GM12878 (cell line): ENCODE data around the gene PDK3. TPM values are rescaled to one million over a fixed set of nuclear protein-coding genes. Genes with fewer than 3 reads are reported as not detected.

Experiments
- ATAC-seq: fragments of 200-7000 bp; cut with Tn5 transposase; 3 replicates; pipeline ENCODE4 v1.9.1; 2020; ENCODE audit warnings: mild to moderate bottlenecking, moderate library complexity
- BruUV-seq: library from RNA; stranded (reverse); fragments of 400-500 nt; replicated peaks from 2 replicates; lab custom pipeline; 2021; lab: Mats Ljungman, UMichigan
- CTCF ChIA-PET: fragments of 300-600 bp; sonication (Branson Sonifier 250); formaldehyde crosslinking; extraction: SDS; loops from one replicate; lab custom pipeline; 2021; ENCODE audit warnings: inconsistent platforms; lab: Yijun Ruan, JAX
- POLR2A ChIA-PET: fragments of 350-600 bp; formaldehyde crosslinking; extraction: SDS; loops from one replicate; lab custom pipeline; 2021; ENCODE audit warnings: inconsistent platforms; lab: Charles Lee
- RAD21 ChIA-PET: fragments of 300-600 bp; sonication (Branson Sonifier 250); formaldehyde crosslinking; loops from one replicate; lab custom pipeline; 2023; ENCODE audit warnings: antibody characterized with exemption; ENCODE audit not compliant: unreplicated experiment; lab: Charles Lee
- SMC1A ChIA-PET: fragments of 300-600 bp; sonication (Branson Sonifier 250); formaldehyde crosslinking; loops from one replicate; lab custom pipeline; 2023; ENCODE audit not compliant: unreplicated experiment, uncharacterized antibody; lab: Charles Lee
- DNase-seq: peaks from one replicate; pipeline ENCODE4 v3.0.0-alpha.2; 2011; ENCODE audit warnings: low read depth, low spot score
- FAIRE-seq: peaks from 3 replicates; lab custom pipeline; 2011; peaks lifted over from hg19 to GRCh38; lab: Jason Lieb, UNC
- H2AFZ ChIP-seq: 2 replicates; pipeline ENCODE4 v1.6.0; 2011; ENCODE audit warnings: low read depth, low read length, control low read depth; ENCODE audit not compliant: control insufficient read depth
- H3K27ac ChIP-seq: 2 replicates; pipeline ENCODE4 v1.5.1; 2011; ENCODE audit warnings: control low read depth; ENCODE audit not compliant: control insufficient read depth, insufficient read depth
- H3K27me3 ChIP-seq, 2 experiments: replicated peaks in 1 of 2; 2 replicates each; pipeline versions ENCODE4 v1.6.0 to v1.6.1; 2011; ENCODE audit warnings: low read length in 1 of 2; ENCODE audit not compliant: control insufficient read depth in 2 of 2, insufficient read depth in 2 of 2
- H3K36me3 ChIP-seq, 2 experiments: 2 replicates each; pipeline ENCODE4 v1.5.1; 2011; ENCODE audit warnings: low read length in 1 of 2; ENCODE audit not compliant: control insufficient read depth in 2 of 2, insufficient read depth in 2 of 2
- H3K4me1 ChIP-seq: 2 replicates; pipeline ENCODE4 v1.6.1; 2011; ENCODE audit warnings: mild to moderate bottlenecking, low read length, moderate library complexity, mixed read lengths; ENCODE audit not compliant: control insufficient read depth, insufficient read depth
- H3K4me2 ChIP-seq: 2 replicates; pipeline ENCODE4 v1.6.0; 2011; ENCODE audit warnings: control low read depth; ENCODE audit not compliant: control insufficient read depth, insufficient read depth
- H3K4me3 ChIP-seq: fragments of 200-600 bp; sonication (generic); 2 replicates; pipeline ENCODE4 v1.5.1; 2016
- H3K79me2 ChIP-seq: 2 replicates; pipeline ENCODE4 v1.6.0; 2011; ENCODE audit warnings: low read length; ENCODE audit not compliant: control insufficient read depth, insufficient read depth
- H3K9ac ChIP-seq: 2 replicates; pipeline ENCODE4 v1.8.0; 2011; ENCODE audit warnings: low read length, control low read depth, mixed read lengths; ENCODE audit not compliant: control insufficient read depth, insufficient read depth
- H3K9me3 ChIP-seq: replicated peaks from 3 replicates; pipeline ENCODE4 v1.5.1; 2011; ENCODE audit warnings: mild to moderate bottlenecking, low read length; ENCODE audit not compliant: control insufficient read depth, insufficient read depth
- H4K20me1 ChIP-seq: 2 replicates; pipeline ENCODE4 v1.6.0; 2011; ENCODE audit not compliant: control insufficient read depth, insufficient read depth
- BRCA1 ChIP-seq: IDR thresholded peaks from 2 replicates; pipeline ENCODE4 v1.6.1; 2011; ENCODE audit warnings: low read depth, low read length, improper control_type of control experiment
- HCFC1 ChIP-seq: fragments of 150-350 bp; IDR thresholded peaks from 2 replicates; pipeline ENCODE4 v1.6.1; 2014; ENCODE audit warnings: low read length
- MTA3 ChIP-seq: IDR thresholded peaks from 2 replicates; pipeline ENCODE4 v1.6.1; 2012; ENCODE audit warnings: low read length, inconsistent platforms, borderline replicate concordance
- NFXL1 ChIP-seq: fragments of 450-650 bp; IDR thresholded peaks from 2 replicates; pipeline ENCODE4 v1.6.1; 2017; ENCODE audit warnings: antibody characterized with exemption, mild to moderate bottlenecking, borderline replicate concordance
- PAX8 ChIP-seq: fragments of 450-650 bp; IDR thresholded peaks from 2 replicates; pipeline ENCODE4 v1.6.1; 2017; ENCODE audit warnings: mild to moderate bottlenecking, moderate library complexity
- SIX5 ChIP-seq: IDR thresholded peaks from 2 replicates; pipeline ENCODE4 v1.6.1; 2011; ENCODE audit warnings: mild to moderate bottlenecking, low read depth, low read length, moderate library complexity; ENCODE audit not compliant: severe bottlenecking
- SMARCA5 ChIP-seq: fragments of 450-650 bp; IDR thresholded peaks from 2 replicates; pipeline ENCODE4 v1.6.1; 2017; ENCODE audit warnings: mild to moderate bottlenecking
- WGBS: methylation state at CpG from one replicate; pipeline ENCODE4 v1.1.6; 2016; ENCODE audit warnings: low lambda C conversion rate; ENCODE audit not compliant: insufficient replicate concordance, insufficient coverage; ENCODE audit errors: missing lambda C conversion rate; 5-methylcytosine and 5-hydroxymethylcytosine counted together
- in situ Hi-C: fragments of 300-500 bp; cut with MboI; formaldehyde crosslinking; loops from 9 replicates; pipeline ENCODE4 v1.14.3; 2018; ENCODE audit warnings: mixed read lengths
- intact Hi-C: fragments of 100-400 bp; cut with micrococcal nuclease; formaldehyde crosslinking; loops from one replicate; pipeline ENCODE4 v1.14.2; 2022; ENCODE audit not compliant: unreplicated experiment
- polyA plus RNA-seq, 11 experiments: library from polyadenylated mRNA; depleted of rRNA in 4 of 11; unstranded in 6 of 11; stranded (reverse) in 5 of 11; fragments of >200 nt; fragmentation: Nextera tagmentation in 4 of 11; fragmentation: Illumina TruSeq in 1 of 11; extraction: Ambion mirVana in 4 of 11; extraction: Trizol in 1 of 11; gene quantifications; 1 replicate in 1 of 11; 2 replicates in 10 of 11; pipeline versions ENCODE4 v1.2.1 to v1.2.3, GENCODE V29; 2011 to 2016; ENCODE audit warnings: inconsistent platforms in 2 of 11, missing spikeins in 2 of 11, low read depth in 1 of 11
- total RNA-seq, 4 experiments: library from RNA; depleted of rRNA in 3 of 4; stranded (reverse); fragments of >200 nt in 3 of 4; fragmentation: Illumina TruSeq in 1 of 4; extraction: Trizol in 1 of 4; gene quantifications; 2 replicates each; pipeline versions ENCODE4 v1.2.1 to v1.2.3, GENCODE V29; 2013 to 2021

The PDK3 gene
- total and polyA plus RNA-seq, 10 of the 15 experiments (the other 5 are each of a cell fraction or from before 2014, with no cell fraction given), result 4.2 to 54.6 (median 21.9) TPM

- no peak overlapping the region for H3K4me3 ChIP-seq
- SMC1A ChIA-PET, result interaction anchor here (1.0 kb wide), 1 partner anchor 30 kb away, joined by 3 read pairs; no protein-coding TSS in a partner anchor
- TF ChIP-seq BRCA1, result no peak
- peak; percentile 67 for TF ChIP-seq SIX5
- no peak for TF ChIP-seq NFXL1
- 0 out of 2 replicates have a peak, but pooled peaks have one; percentile 39 for TF ChIP-seq HCFC1
- WGBS, result 37% methylated on average over 2 of the region's 2 CpGs
- no peaks in the 10 kb centered on the region; the same call in 2 of the 3 replicates for H3K9me3 ChIP-seq
- H4K20me1 ChIP-seq, result no peaks in the 10 kb centered on the region
- H3K9ac ChIP-seq, result no peak overlapping the region
- peak; percentile 55 for ATAC-seq
- CTCF ChIA-PET, result no interaction called here
- in situ Hi-C loops (no loop called here), intact Hi-C loops (no loop called here)
- no peaks in the 10 kb centered on the region for H3K36me3 ChIP-seq
- no peak for DNase-seq
- RAD21 ChIA-PET, result no interaction called here
- FAIRE-seq, result no peak
- no peak overlapping the region; the same call in 1 of the 2 replicates for H2AFZ ChIP-seq
- no peaks in the 10 kb centered on the region for H3K27me3 ChIP-seq
- no TSS peak for BruUV-seq
- POLR2A ChIA-PET, result no interaction called here
- no peak overlapping the region for H3K27ac ChIP-seq
- H3K79me2 ChIP-seq, result no peaks in the 10 kb centered on the region
- no peaks in the 10 kb centered on the region for H3K4me1 ChIP-seq
- no peak overlapping the region for H3K4me2 ChIP-seq
These were observed 38.7 kb upstream of the PDK3 start for GRCh38 chrX:24426340-24426913.

GRCh38 chrX:24426921-24427746 is 38.0 kb upstream of the PDK3 start:
- no peak overlapping the region for H2AFZ ChIP-seq
- WGBS, result 49% methylated on average over 10 of the region's 10 CpGs
- H3K4me3 ChIP-seq, result no peak overlapping the region
- H3K4me2 ChIP-seq, result no peak overlapping the region
- H3K9me3 ChIP-seq, result no peaks in the 10 kb centered on the region; the same call in 2 of the 3 replicates
- intact Hi-C loops, result no loop called here
- ATAC-seq (no peak), DNase-seq (no peak)
- RAD21 ChIA-PET, result no interaction called here
- no TSS peak for BruUV-seq
- CTCF ChIA-PET, result no interaction called here
- in situ Hi-C loops, result no loop called here
- H3K36me3 ChIP-seq, result no peaks in the 10 kb centered on the region
- no peaks in the 10 kb centered on the region for H4K20me1 ChIP-seq
- no peak overlapping the region for H3K9ac ChIP-seq
- no peaks in the 10 kb centered on the region for H3K27me3 ChIP-seq
- SMC1A ChIA-PET, result no interaction called here
- no peaks in the 10 kb centered on the region for H3K79me2 ChIP-seq
- TF ChIP-seq SMARCA5 (no peak), MTA3 (no peak), PAX8 (no peak)
- TF ChIP-seq, all 136 proteins: peak for 0
- POLR2A ChIA-PET, result no interaction called here
- no peaks in the 10 kb centered on the region for H3K4me1 ChIP-seq
- no peak overlapping the region for H3K27ac ChIP-seq
- no peak for FAIRE-seq
